Stromal cell of bone marrow (primary cell): ENCODE measurements around the gene PDE8B.

Source experiments
- DNase-seq: peaks from one replicate; pipeline ENCODE4 v3.0.0-alpha.2; 2012; ENCODE audit warnings: low read depth

PDE8B gene

DNA sequence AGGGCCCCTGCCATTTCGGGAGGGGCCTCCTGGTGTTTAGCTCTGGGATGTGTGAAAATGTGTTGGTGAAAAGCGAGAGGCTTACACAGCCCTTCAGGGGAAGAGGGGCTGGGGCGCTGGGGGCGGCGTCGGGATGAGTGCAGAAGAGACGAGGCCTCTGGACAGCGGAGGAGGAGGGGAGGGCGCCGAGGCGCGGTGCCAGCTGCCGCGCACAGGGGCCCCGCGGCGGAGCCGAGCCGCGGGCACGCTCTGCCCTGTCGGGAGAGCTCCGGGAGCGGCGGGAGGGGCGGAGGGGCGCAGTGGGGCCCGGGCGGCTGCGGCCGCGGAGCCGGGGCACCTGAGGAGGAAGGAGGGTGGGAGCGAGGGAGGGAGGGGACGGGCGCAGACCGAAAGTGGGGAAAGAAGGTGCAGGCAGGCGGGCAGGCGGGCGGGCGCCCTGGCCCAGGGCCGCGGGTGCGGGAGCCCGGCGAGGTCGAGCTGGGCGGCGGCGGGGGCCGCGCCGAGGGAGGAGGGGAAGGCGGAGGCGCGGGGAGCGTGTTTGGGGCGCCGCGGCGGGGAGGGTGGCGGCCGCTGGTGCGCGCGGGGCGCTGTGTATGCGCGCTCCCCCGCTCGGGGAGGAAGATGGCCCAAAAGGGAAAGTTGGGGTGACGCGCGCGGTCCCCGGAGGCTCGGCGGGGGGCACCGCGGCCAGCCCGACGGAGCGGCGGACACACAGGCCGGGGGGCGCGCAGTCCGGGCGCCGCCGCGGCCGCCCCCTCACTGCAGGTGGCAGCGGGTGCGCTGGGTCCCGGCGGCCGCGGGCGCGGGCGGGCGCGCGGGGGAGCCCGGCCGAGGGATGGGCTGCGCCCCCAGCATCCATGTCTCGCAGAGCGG, at the start of gene PDE8B:
PDE8B (plus strand) TSS at position 590 of the 873 bp plus-strand sequence; CDS start at position 836, 246 bp downstream.
- no peak for DNase-seq

DNA sequence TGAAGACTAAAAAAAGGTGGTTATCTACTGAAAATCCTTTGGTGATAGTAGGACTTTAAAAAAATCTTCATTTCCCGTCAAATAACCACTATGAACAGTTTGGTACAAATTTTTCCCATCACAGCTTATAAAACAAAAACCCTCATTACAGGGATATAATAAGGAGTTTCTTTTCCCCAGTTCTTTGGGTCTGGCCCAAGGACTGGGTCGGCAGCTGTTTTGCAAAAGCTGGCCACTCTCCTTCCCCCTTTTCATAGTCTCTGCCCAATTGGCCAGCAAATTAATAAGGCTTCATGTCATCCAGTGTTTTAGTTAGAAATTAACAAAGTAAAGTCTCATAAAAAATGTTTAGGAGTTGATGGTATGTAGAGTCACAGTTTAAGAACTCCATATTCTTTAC, 47.0 kb upstream of the PDE8B start:
- DNase-seq, result no peak

DNA sequence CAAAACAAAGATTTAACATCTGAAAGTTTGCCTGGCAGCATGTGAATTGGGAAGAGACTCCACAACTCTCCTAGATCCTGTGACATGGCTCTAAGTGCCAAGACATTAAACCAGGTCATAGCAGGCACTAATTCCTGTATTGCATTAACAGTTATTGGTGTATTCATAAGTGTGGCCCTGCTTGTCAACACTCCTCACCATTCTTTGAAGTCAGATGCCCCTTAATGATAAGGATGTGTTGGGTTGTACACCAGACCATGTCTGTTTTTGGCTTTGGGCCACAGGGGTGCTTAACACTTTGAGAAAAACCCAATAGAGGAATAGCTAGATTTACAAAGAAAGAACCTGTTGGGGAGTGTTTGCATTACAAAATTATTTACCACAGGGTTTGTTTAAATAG, 43.4 kb upstream of the PDE8B start:
- no peak for DNase-seq

DNA sequence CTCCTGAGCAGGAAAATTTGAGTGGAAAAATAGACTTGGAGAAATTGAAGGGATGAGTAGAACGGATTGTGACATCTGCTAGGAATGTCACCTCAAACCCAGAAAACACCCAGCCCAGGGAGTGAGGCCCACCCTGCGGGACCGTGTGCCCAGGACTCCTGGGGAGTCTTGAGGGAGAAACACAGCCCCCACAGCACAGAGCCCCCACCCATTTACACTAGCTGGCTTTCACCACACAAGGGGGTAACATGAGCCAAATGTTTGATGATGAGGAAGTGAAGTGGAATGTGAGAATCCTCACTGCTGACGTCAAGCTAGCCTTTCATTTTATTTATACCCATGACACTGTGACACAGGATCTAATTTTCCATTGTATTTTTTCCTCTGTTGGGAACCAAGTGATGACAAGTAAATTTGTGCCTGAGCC, 42.8 kb upstream of the PDE8B start:
- DNase-seq, result peak; percentile 73

GRCh38 chr5:77168161-77168878, 42.2 kb upstream of the PDE8B start:
- DNase-seq, result peak; percentile 28

GRCh38 chr5:77168879-77169244, 41.6 kb upstream of the PDE8B start:
- no peak for DNase-seq

- DNase-seq, result no peak
Observed at GRCh38 chr5:77170196-77170890, 40.1 kb upstream of the PDE8B start.

DNA sequence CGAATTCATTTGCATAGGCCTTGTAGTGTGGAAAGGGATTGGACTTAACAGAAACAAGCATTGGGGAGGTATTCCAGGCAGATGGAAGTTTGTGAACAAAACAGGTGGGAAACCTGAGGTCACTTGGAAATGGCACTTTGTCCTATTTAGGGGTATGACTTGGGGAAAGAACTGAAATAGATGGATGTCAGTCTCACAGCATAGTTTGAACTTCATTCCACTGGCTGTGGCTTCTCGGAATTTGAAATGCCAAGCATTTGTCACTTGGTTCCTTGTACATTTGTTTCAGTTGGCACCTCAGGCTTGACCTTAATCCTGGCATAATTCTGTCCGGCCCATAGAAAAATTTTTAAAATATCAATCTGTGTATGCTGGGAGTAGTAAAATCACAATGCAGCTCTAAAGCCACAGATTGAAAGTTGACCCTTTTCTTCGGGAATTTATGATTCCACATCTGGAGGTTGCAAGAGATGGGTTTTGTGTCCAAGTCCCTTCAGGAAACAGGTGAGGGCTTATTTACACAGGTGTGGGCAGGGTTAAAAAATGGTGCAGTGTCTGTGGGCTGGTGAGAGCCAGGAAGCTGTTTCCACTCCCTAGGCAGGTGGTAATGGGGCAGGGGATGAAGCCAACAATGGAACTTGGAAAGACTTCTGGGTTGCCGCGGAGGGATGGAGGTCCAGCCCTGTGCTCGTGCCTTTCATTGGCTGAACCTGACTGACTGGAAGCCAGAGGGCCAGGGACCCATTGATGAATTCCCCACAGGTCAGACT, 39.2 kb upstream of the PDE8B start:
- no peak for DNase-seq

DNA sequence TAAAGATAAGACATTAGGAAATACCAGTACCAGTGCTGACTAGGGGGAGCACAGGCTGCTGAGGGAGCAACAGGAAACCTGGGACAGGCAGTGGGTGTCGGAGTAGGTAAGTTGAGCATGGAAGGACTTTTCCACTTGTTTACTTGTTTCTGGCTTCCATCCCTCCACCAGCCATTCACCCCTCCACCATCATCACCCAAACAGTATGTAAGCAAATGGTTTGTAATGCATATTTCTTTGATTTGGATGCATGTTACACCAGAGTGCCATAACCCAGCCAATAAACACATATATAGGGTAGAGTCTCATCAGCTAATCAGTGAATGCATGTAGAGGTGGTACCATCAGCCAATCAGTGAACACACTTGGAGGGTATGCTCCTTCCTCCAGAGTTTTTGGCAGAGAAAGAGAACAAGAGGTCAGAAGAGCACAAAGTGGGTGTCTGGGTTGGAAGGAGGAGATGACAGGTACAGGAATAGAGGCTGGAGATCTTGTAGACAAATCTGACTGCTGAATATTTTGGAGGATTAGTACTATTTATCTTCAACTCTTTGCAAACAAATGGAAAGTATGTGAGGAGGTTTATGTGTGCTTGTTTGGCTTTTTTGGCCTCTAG, 37.7 kb upstream of the PDE8B start:
- DNase-seq, result no peak

- no peak for DNase-seq
Observed at GRCh38 chr5:77174526-77174925, 36.0 kb upstream of the PDE8B start.

DNA sequence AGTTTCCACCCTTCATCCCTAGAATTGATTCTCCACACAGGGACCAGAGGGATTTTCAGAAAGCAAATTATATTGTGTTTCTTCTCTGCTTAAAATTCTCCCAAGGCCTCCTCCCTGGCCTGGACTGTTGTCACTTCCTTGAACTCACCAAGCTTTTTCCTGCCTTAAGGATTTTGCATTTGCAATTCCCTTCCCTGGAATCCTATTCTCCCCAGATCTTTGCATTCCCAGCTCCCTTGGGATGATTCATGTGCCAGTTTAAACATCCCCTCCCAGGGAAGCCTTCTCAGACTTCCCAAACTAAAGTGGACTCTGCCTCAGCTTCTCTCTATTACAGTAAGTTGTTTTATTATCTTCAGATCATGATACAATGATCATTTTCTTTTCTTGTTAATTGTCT, 35.2 kb upstream of the PDE8B start:
- no peak for DNase-seq

DNA sequence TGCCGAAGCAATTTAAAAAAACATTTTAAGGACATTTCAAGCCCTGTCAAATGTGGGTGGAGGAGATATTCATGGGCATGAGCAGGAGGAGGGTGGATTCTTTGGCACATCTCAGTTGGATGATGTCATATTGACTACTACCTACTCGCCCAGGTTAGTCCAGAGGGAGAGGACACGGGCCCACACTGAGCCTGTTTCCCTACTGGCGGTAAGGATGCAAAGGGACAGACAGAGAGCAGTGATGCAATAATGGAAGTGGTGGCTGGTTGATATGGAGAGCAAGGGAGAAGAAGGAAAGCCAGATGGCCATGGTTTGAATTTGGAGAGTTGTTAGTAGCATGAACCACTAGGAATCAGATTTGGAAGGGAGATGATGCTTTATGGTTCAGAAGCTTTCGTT, 34.1 kb upstream of the PDE8B start:
- DNase-seq, result no peak

DNA sequence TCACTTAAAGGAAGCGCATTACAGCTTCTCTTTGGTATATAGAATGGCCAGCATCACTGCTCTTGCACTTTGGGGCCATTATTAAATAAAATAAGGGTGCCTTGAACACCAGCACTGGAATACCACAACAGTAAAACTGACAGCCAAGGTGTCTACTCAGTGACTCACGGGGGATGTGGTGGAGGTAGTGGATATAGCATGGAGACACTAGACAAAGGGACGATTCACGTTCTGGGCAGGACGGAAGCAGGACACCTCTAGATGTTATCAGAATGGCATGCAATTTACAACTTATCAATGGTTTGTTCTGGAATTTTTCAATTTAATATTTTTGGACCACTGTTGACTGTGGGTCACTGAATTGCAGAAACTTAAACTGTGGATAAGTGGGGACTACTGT, 32.9 kb upstream of the PDE8B start:
- no peak for DNase-seq

- no peak for DNase-seq
Observed at GRCh38 chr5:77180167-77181081, 30.1 kb upstream of the PDE8B start.

- no peak for DNase-seq
Observed at GRCh38 chr5:77181173-77181572, 29.3 kb upstream of the PDE8B start.

DNA sequence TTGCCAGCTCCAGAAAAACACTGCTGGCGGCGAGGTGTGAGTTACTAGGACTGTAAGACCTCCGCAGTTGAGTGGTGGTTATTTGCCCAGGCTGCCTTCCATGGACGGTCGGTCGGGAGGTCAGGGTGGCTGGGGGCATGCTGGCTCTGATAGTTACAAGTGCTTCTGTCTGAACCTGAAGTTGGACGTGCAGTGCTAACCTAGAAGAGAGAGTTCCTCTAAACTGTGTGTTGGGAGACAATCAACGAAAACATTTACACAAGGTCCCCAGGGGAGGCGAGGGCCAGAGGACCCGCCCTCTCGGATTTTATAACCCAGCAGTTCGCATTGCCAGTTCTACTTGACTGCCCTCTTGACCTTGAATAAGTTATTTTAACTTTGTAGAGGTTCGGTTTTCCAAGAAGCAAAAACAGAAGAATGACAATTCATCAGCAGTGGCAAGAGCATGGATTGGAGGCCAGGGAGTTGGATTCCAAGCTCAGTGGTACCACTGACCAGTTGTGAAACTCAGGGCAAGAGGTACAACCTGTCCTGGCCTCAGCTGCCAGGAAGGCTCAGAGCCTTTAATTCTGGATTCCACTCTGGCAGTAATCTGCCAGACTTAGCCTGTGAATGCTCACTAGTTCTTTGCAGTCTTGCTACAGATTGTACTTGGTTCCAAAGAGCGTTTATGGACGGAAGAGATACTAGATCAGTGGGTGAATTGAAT, 28.7 kb upstream of the PDE8B start:
- DNase-seq, result no peak

- no peak for DNase-seq
Observed at GRCh38 chr5:77182367-77182766, 28.1 kb upstream of the PDE8B start.

GRCh38 chr5:77186652-77187370, 23.7 kb upstream of the PDE8B start:
- no peak for DNase-seq

DNA sequence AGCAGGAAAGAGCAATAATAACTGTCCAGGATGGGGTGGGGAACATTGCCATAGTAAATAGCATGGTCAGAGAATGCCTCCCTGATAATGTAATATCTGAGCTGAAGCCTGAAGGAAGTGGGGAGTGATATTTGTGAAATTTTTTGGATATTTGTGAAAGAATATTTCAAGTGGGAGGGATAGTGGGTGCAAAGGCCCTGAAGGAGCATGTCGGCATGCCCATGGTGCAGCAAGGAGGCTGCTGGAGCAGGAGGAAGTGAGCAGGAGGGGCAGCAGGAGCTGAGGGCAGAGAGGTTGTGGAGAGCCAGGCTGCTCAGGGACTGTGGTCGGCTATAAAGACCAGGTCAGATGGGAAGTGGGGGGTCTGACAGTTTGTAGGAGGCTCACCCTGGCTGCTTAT, 21.1 kb upstream of the PDE8B start:
- DNase-seq, result no peak
